Ectodermal cell (in vitro differentiated cells): ENCODE measurements around the gene NRCAM.

Experiments
- H3K27ac ChIP-seq: 2 replicates; pipeline ENCODE4 v1.7.0; 2013; ENCODE audit warnings: mild to moderate bottlenecking, low read depth, low read length; ENCODE audit not compliant: insufficient read depth, poor library complexity, severe bottlenecking
- H3K27me3 ChIP-seq: 2 replicates; pipeline ENCODE4 v1.7.0; 2013; ENCODE audit warnings: mild to moderate bottlenecking, low read length; ENCODE audit not compliant: insufficient read depth, control insufficient read depth, poor library complexity, severe bottlenecking
- H3K36me3 ChIP-seq: one replicate; pipeline ENCODE4 v1.7.0; 2013; ENCODE audit warnings: low read length; ENCODE audit not compliant: control insufficient read depth, insufficient read depth
- H3K4me1 ChIP-seq: one replicate; pipeline ENCODE4 v1.7.0; 2013; ENCODE audit warnings: low read length; ENCODE audit not compliant: control insufficient read depth, insufficient read depth
- H3K4me3 ChIP-seq: 2 replicates; pipeline ENCODE4 v1.7.0; 2013; ENCODE audit warnings: low read depth, low read length, control low read depth; ENCODE audit not compliant: insufficient read depth
- H3K9me3 ChIP-seq: 2 replicates; pipeline ENCODE4 v1.7.0; 2013; ENCODE audit warnings: mild to moderate bottlenecking, low read length, moderate library complexity; ENCODE audit not compliant: control insufficient read depth
- WGBS, 2 experiments: methylation state at CpG; one replicate each; pipeline ENCODE4 v1.1.7; 2013; ENCODE audit warnings: missing lambda C conversion rate in 2 of 2; 5-methylcytosine and 5-hydroxymethylcytosine counted together

The NRCAM gene

GRCh38 chr7:108376206-108376605 is 80.0 kb downstream of the NRCAM start:
- Histone ChIP-seq H3K27me3 (no peaks in the 10 kb centered on the region), H3K4me3 (no peak overlapping the region), H3K27ac (no peak overlapping the region)

GRCh38 chr7:108375668-108376067 is 80.6 kb downstream of the NRCAM start:
- no peak overlapping the region for H3K4me3 ChIP-seq
- H3K9me3 ChIP-seq: no peaks in the 10 kb centered on the region
- no peaks in the 10 kb centered on the region for H3K4me1 ChIP-seq
- no peak overlapping the region for H3K27ac ChIP-seq
- H3K27me3 ChIP-seq: no peaks in the 10 kb centered on the region
- WGBS, 2 experiments: 100% methylated on average over 1 of the region's 1 CpG
- no peaks in the 10 kb centered on the region for H3K36me3 ChIP-seq

More at GRCh38 chr7:108376206-108376605, 80.0 kb downstream of the NRCAM start:
- H3K9me3 ChIP-seq: no peaks in the 10 kb centered on the region
- no peaks in the 10 kb centered on the region for H3K4me1 ChIP-seq
- no peaks in the 10 kb centered on the region for H3K36me3 ChIP-seq

GRCh38 chr7:108374899-108375298 is 81.3 kb downstream of the NRCAM start:
- Histone ChIP-seq H3K36me3 (no peaks in the 10 kb centered on the region), H3K4me3 (no peak overlapping the region), H3K9me3 (no peaks in the 10 kb centered on the region), H3K27ac (no peak overlapping the region), H3K4me1 (no peaks in the 10 kb centered on the region), H3K27me3 (no peaks in the 10 kb centered on the region)

GRCh38 chr7:108372618-108373017 is 83.6 kb downstream of the NRCAM start:
- H3K9me3 ChIP-seq: no peaks in the 10 kb centered on the region
- WGBS, 2 experiments: 83 to 92% methylated on average over 1 to 2 of the region's 2 CpGs
- H3K4me1 ChIP-seq: no peaks in the 10 kb centered on the region
- no peaks in the 10 kb centered on the region for H3K27me3 ChIP-seq
- H3K27ac ChIP-seq: no peak overlapping the region
- H3K36me3 ChIP-seq: no peaks in the 10 kb centered on the region
- H3K4me3 ChIP-seq: no peak overlapping the region

GRCh38 chr7:108370616-108371015 is 85.6 kb downstream of the NRCAM start:
- Histone ChIP-seq H3K27ac (no peak overlapping the region), H3K9me3 (no peaks in the 10 kb centered on the region), H3K4me1 (no peaks in the 10 kb centered on the region), H3K27me3 (no peaks in the 10 kb centered on the region), H3K36me3 (no peaks in the 10 kb centered on the region), H3K4me3 (no peak overlapping the region)
- 100% methylated on average over 1 of the region's 2 CpGs for WGBS, 2 experiments

- Histone ChIP-seq H3K9me3 (no peaks in the 10 kb centered on the region), H3K36me3 (no peaks in the 10 kb centered on the region), H3K4me1 (no peaks in the 10 kb centered on the region), H3K27me3 (no peaks in the 10 kb centered on the region), H3K4me3 (no peak overlapping the region), H3K27ac (no peak overlapping the region)
- whole genome bisulfite sequencing, 2 experiments: 92 to 96% methylated on average over 5 of the region's 5 CpGs
These were observed 87.8 kb downstream of the NRCAM start for GRCh38 chr7:108368466-108368865.

GRCh38 chr7:108367946-108368345 is 88.3 kb downstream of the NRCAM start:
- Histone ChIP-seq H3K27ac (no peak overlapping the region), H3K36me3 (no peaks in the 10 kb centered on the region), H3K4me1 (no peaks in the 10 kb centered on the region), H3K27me3 (no peaks in the 10 kb centered on the region), H3K4me3 (no peak overlapping the region), H3K9me3 (no peaks in the 10 kb centered on the region)
- 79 to 82% methylated on average over 3 to 5 of the region's 6 CpGs for WGBS, 2 experiments

GRCh38 chr7:108367314-108367713 is 88.9 kb downstream of the NRCAM start:
- no peaks in the 10 kb centered on the region for H3K36me3 ChIP-seq
- no peak overlapping the region for H3K4me3 ChIP-seq
- H3K27ac ChIP-seq: no peak overlapping the region
- no peaks in the 10 kb centered on the region for H3K27me3 ChIP-seq
- no peaks in the 10 kb centered on the region for H3K4me1 ChIP-seq
- H3K9me3 ChIP-seq: no peaks in the 10 kb centered on the region

GRCh38 chr7:108363659-108364058 is 92.6 kb downstream of the NRCAM start:
- H3K27ac ChIP-seq: no peak overlapping the region
- H3K27me3 ChIP-seq: no peaks in the 10 kb centered on the region
- no peaks in the 10 kb centered on the region for H3K36me3 ChIP-seq
- H3K4me3 ChIP-seq: no peak overlapping the region
- H3K4me1 ChIP-seq: no peaks in the 10 kb centered on the region
- H3K9me3 ChIP-seq: no peaks in the 10 kb centered on the region

GRCh38 chr7:108360058-108360800 is 96.0 kb downstream of the NRCAM start:
- 92 to 95% methylated on average over 2 of the region's 2 CpGs for WGBS, 2 experiments
- Histone ChIP-seq H3K27ac (no peak overlapping the region), H3K27me3 (no peaks in the 10 kb centered on the region), H3K36me3 (no peaks in the 10 kb centered on the region), H3K4me3 (no peak overlapping the region), H3K9me3 (no peaks in the 10 kb centered on the region), H3K4me1 (no peaks in the 10 kb centered on the region)

GRCh38 chr7:108358553-108358952 is 97.7 kb downstream of the NRCAM start:
- Histone ChIP-seq H3K27me3 (no peaks in the 10 kb centered on the region), H3K4me1 (no peaks in the 10 kb centered on the region), H3K4me3 (no peak overlapping the region), H3K9me3 (no peaks in the 10 kb centered on the region), H3K36me3 (no peaks in the 10 kb centered on the region), H3K27ac (no peak overlapping the region)
- 70% methylated on average over 4 of the region's 4 CpGs for WGBS, 2 experiments
